ENCODE results near the gene ZNF664. TPM values are rescaled to one million over a fixed set of nuclear protein-coding genes. Genes with fewer than 3 reads are reported as not detected.
A peak's percentile ranks its signal among the peaks of the same experiment; 100 is the strongest.

The ZNF664 gene
- total and polyA plus RNA-seq, 3 donors from 2014 or later, result 55.9 to 69.6 (median 63.4) TPM

DNA sequence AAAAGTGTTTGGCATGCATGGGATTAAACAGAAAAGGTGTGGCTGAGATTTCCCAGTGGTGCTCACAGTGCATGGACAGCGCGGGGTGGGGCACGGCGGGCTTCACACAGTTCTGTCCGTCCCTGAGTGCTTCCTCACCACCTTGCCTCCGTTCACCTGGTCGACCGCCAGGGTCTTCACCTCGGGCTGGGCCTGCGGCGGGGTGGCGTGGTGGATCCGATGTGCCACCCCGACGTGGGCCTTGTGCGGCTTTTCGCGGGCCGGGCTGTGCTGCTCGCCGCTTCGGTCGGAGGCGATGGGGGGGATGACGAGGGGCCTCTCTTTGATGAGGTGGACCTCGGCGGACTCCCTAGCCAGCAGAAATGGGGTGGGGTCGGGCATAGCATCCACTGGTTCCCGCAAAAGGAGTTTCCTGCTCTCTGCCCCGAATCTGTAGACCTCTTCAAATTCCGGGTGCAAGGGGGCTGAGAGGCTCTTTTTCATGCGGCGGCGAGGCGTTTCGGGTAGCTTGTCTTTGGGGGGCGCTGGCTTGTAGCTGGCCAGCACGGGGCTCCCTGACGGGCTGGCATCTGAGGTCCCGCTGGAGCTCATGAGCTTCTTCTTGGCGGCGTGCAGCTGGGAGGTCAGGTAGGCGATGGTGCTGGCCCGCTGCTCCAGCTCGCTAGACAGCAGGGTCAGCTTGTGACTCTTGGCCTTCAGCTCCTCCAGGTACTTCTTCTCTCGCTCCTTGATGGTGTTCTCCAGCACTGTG is 35.9 kb upstream of the ZNF664 start:
- WGBS, 2 donors, result 94 to 95% methylated on average over 38 to 46 of the region's 46 CpGs
- no peak for DNase-seq
- intact Hi-C loops (cut with DNase I; ENCODE audit: low total_unique reads), result no loop called here
- no peaks in the 10 kb centered on the region for H3K27me3 ChIP-seq
- H3K27ac ChIP-seq, result no peak overlapping the region
- H3K4me3 ChIP-seq, result no peak overlapping the region
- H3K9me3 ChIP-seq, result no peaks in the 10 kb centered on the region
- no peaks in the 10 kb centered on the region for H3K36me3 ChIP-seq (ENCODE audit: low read depth, missing control alignments)
- TF ChIP-seq CTCF (IDR thresholded peaks at IDR 0.05) (no peak), POLR2A (IDR thresholded peaks at IDR 0.05) (no peak)
- H3K4me1 ChIP-seq, result no peaks in the 10 kb centered on the region

- intact Hi-C loops (cut with DNase I; ENCODE audit: low total_unique reads), result no loop called here
- no peak for DNase-seq
- H3K27me3 ChIP-seq, result no peaks in the 10 kb centered on the region
- WGBS, 2 donors, result 88 to 90% methylated on average over 16 of the region's 16 CpGs
- TF ChIP-seq CTCF (IDR thresholded peaks at IDR 0.05), result no peak
- no peak for TF ChIP-seq POLR2A (IDR thresholded peaks at IDR 0.05)
- H3K27ac ChIP-seq, result no peak overlapping the region
- no peaks in the 10 kb centered on the region for H3K4me1 ChIP-seq
- no peak overlapping the region for H3K4me3 ChIP-seq
- no peaks in the 10 kb centered on the region for H3K9me3 ChIP-seq
- no peaks in the 10 kb centered on the region for H3K36me3 ChIP-seq (ENCODE audit: low read depth, missing control alignments)
Measured at GRCh38 chr12:123937707-123938591, 35.1 kb upstream of the ZNF664 start.

DNA sequence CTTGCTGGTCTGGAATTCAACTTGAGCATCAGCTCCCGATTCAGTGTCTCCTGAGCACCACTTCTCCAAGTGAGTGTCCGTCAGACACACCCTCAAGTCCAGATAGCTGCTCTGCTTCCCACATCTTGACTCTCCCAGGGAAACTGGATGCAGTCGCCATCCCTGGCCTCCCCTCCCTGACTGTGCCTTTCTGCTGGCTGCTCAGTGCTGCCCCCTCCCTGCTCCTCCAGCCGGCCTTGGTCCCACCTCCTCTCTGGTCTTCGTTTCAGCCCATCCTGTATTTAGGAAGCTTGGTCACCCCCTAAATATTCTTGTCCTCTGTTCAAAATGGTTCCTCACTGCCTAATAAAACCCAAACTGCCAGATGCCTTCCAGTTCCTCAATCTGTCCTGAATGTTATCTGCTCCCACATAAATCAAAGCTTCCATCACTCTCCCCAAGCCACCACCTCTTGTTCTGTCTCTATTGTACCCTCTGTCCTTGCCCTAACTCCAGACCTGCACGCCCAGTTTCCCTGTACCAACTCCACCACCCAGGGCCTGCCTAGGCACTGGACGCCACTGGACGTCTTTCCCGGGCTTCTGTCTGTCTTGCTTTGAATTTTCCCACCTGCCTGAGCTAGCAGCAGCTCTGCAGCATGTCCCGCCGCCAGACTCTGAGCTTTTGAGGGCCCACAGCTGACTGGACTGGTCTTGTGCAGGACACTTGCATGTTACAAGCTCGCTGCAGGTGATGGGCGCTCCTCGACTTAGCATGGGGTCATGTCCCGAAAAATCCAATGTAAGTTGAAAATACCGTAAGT is 34.1 kb upstream of the ZNF664 start:
- no peak overlapping the region for H3K27ac ChIP-seq

More for the DNA sequence above, 34.1 kb upstream of the ZNF664 start:
- Histone ChIP-seq H3K27me3 (no peaks in the 10 kb centered on the region), H3K4me3 (no peak overlapping the region), H3K9me3 (no peaks in the 10 kb centered on the region), H3K4me1 (no peaks in the 10 kb centered on the region), H3K36me3 (ENCODE audit: low read depth, missing control alignments) (no peaks in the 10 kb centered on the region)
- 91 to 92% methylated on average over 16 of the region's 16 CpGs for WGBS, 2 donors
- DNase-seq, result no peak
- intact Hi-C loops (cut with DNase I; ENCODE audit: low total_unique reads), result no loop called here
- TF ChIP-seq POLR2A (IDR thresholded peaks at IDR 0.05), result no peak
- TF ChIP-seq CTCF (IDR thresholded peaks at IDR 0.05), result peak in 1 of 3 experiments; percentile 9
